22Rv1 (cell line): Measurements from ENCODE around the gene KCNQ1.

Source experiments
- H3K27ac ChIP-seq: fragments of 450-650 bp; 2 replicates; pipeline ENCODE4 v1.5.1; 2017
- ZFX ChIP-seq: fragments of 450-650 bp; IDR thresholded peaks from 2 replicates; pipeline ENCODE4 v1.6.1; 2017; ENCODE audit warnings: antibody characterized with exemption, borderline replicate concordance
- TF ChIP-seq, protein P1 (sequence below): fragments of 450-650 bp; IDR thresholded peaks from 2 replicates; pipeline ENCODE4 v1.5.1; 2017; ENCODE audit warnings: mild to moderate bottlenecking

KCNQ1 gene

GRCh38 chr11:2702771-2703362, 258.1 kb downstream of the KCNQ1 start:
- TF ChIP-seq, protein P1, sequence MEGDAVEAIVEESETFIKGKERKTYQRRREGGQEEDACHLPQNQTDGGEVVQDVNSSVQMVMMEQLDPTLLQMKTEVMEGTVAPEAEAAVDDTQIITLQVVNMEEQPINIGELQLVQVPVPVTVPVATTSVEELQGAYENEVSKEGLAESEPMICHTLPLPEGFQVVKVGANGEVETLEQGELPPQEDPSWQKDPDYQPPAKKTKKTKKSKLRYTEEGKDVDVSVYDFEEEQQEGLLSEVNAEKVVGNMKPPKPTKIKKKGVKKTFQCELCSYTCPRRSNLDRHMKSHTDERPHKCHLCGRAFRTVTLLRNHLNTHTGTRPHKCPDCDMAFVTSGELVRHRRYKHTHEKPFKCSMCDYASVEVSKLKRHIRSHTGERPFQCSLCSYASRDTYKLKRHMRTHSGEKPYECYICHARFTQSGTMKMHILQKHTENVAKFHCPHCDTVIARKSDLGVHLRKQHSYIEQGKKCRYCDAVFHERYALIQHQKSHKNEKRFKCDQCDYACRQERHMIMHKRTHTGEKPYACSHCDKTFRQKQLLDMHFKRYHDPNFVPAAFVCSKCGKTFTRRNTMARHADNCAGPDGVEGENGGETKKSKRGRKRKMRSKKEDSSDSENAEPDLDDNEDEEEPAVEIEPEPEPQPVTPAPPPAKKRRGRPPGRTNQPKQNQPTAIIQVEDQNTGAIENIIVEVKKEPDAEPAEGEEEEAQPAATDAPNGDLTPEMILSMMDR = no peak
- no peak for TF ChIP-seq ZFX
- H3K27ac ChIP-seq = no peak overlapping the region

GRCh38 chr11:2703363-2704141, 258.7 kb downstream of the KCNQ1 start:
- TF ChIP-seq ZFX = no peak
- TF ChIP-seq, protein P1 = no peak
- H3K27ac ChIP-seq = no peak overlapping the region

DNA sequence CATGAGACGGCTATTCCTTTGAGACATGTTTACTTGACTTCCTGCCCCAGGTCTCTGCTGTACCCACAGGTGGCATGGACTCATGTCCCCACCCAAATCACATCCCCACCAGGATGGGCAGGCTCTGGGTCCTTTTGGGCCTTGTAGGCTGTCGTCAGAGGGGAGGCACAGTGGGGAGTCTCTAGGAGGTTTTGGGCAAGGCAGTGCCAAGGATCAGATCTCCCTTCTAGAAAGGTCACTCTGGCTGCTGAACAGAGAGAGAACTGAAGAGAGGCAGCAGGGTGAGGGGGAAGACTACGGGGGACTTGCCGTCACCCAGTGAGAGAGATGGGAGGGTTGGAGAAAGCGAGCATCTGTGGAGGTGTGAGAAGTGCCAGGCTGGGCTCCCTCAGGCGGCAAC, 259.5 kb downstream of the KCNQ1 start:
- TF ChIP-seq ZFX = no peak
- TF ChIP-seq, protein P1 = no peak
- H3K27ac ChIP-seq = no peak overlapping the region

DNA sequence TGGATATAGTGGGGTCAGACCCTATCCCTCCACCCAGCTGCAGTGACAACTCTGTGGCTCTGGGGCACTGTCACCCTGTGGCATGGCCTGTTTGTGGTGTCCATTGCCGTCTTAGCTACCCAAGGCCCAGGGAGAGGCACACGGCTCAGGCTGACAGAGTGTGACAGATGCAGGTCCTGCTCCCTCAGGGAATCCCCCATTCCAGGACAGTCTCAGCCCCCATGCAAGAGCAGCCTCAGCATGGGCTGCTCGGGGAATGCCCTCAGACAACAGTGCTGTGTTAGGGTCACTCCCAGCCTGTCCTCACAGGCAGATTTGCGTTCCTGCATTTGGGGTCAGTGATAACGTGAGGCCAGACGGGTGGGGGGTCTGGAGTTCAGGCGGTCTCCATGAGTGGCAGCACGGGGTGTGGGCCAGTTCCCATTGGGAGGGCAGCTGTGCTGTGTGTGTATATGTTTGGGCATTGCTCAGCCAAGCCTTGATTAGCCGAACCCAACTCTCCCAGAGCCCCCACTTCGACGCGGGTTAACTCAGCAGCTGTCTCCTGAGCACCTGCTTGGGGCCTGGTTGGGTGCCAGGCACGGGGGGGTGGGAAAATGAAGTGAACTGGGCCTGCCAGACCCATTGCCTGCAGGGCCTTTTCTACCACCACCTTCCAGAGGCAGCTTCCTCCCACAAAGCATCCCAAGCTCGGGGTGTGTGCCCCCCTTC, 260.2 kb downstream of the KCNQ1 start:
- no peak overlapping the region for H3K27ac ChIP-seq
- no peak for TF ChIP-seq ZFX
- TF ChIP-seq, protein P1 = no peak

DNA sequence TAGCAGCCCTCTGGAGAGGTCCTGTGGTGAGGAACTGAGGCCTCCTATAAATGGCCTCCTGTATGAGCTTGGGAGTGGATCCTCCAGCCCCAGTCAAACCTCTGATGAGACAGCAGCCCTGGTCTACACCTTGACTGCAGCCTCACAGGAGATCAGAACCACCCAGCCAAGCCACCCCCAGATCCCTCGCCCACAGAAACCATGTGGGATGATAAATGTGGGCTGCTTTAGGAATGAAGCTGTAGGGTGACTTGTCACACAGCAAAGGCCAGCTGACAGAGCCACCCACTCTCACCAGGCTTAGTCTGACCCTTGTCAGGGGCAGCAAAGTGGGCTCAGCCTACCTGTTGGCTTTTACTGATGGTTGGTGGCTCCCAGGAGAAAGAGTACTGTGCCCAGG, 261.5 kb downstream of the KCNQ1 start:
- no peak overlapping the region for H3K27ac ChIP-seq
- TF ChIP-seq, protein P1 = no peak
- TF ChIP-seq ZFX = no peak

GRCh38 chr11:2707736-2708135, 262.9 kb downstream of the KCNQ1 start:
- H3K27ac ChIP-seq = no peak overlapping the region

More at GRCh38 chr11:2707736-2708135, 262.9 kb downstream of the KCNQ1 start:
- TF ChIP-seq, protein P1 = no peak
- no peak for TF ChIP-seq ZFX
